Left colon (tissue), 2 donors: ENCODE data around the gene CFAP206. TPM values are rescaled to one million over a fixed set of nuclear protein-coding genes. Genes with fewer than 3 reads are reported as not detected.
"Not testable (repeated sequence)": the region's sequence is repeated elsewhere in the genome, so short reads cannot be mapped to it uniquely, and the experiment has no call there.

Experiments
- ATAC-seq: fragments of 200-7000 bp; cut with Tn5 transposase; one replicate; pipeline ENCODE4 v1.9.1; 2020; ENCODE audit warnings: mild to moderate bottlenecking, moderate library complexity
- DNase-seq, 2 donors: peaks; one replicate each; pipeline ENCODE4 v3.0.0-alpha.2; 2020
- intact Hi-C, 2 donors: fragments of 100-400 bp; cut with DNase I in 1 of 2; cut with micrococcal nuclease in 1 of 2; formaldehyde crosslinking; loops; one replicate each; pipeline versions ENCODE4 v1.11.2 to v1.14.0; 2022; cut with DNase I, micrococcal nuclease
- total RNA-seq, 2 donors: library from RNA; stranded (reverse); fragmentation: NEBNext Ultra II Directional; extraction: Animal tissue kit (Norgen Biotek cat#: 25700); gene quantifications; one replicate each; pipeline ENCODE4 v1.2.1, GENCODE V29; 2021
- donor health status: DM: no; HTN: no; CAD: no.
- donor health status: DM: yes; HTN: yes; CAD: no.

CFAP206 gene
- total RNA-seq, 2 donors from 2014 or later, result 0.12 TPM; not detected in 1

DNA sequence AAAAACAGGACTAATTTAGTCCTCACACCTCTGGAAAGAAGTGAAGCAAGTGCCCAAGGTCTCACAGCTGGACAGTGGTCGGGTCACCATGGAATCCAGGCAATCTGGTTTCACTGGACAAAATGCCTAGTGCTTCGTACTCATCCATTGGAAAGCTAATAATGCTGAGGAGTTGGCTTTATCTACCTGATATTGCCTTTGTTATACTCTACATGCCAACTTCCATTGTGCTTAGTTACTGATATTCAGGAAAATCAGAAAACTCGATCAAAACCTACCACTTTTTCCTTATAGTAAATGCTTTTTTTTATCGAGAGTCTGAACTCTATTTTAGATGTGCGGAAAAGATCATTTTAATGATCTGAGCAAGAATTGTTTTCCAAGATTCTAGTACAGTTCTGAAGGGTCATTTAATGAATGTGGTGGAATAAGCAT lies 966 bp downstream of the CFAP206 start:
- DNase-seq (no peak), ATAC-seq (peak; percentile 17)
- intact Hi-C loops, result no loop called here

DNA sequence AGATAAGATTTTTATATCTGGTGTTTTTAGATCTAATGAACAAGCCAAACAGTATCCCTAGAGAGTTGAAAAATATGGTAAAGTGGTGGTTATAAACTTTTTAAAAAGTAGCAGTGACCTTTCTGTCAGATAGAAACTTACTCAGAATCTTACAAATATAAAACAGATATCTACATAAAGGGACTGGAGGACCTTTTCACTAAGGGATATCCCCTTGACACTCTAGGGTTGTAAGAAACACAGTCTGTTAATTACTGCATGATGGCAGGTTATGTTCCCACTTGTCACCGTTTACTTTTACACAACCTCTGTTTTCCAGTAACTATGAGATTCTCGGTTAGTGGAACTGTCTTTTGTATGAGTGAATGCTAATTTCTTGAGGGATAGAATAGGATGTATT lies 11.5 kb downstream of the CFAP206 start:
- ATAC-seq (no peak), DNase-seq (no peak)
- intact Hi-C loops, result no loop called here

DNA sequence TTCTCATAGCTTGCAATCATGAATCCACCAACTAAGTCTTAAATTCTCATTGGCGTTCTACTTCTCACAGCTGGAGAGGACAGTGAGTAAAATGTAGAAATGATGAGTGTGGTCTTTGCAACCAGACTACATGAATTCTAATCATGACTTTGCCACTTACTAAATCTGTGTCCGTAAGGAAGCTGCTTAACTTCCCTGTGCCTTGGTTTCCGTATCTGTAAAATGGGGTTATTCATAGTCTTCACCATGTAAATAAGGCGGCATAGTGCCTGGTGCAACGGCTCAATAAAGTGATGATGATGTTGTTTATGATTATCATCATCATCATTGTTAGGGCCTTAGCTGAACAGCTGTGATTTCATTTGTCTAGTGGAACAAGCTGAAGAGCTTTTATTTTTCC lies 12.6 kb downstream of the CFAP206 start:
- intact Hi-C loops, result no loop called here
- ATAC-seq (no peak), DNase-seq (no peak)

DNA sequence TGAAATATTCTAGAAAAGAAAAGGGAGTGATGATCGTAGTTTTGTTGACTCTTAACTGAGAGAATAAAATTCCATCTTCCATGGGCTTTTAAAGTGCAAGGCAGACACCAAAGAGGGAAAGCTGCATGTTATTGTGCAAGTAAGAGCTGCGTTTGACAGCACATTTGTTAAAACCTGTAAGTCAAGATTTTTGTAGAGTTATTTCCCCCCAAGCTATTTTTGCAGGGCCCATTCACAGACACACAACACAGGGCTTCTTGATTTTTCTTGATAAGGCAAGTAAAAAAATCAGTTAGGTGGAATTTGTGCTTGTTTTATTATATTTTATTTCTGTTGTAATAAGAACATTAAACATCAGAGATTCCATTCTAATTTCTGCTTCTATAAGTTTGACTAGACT lies 13.8 kb downstream of the CFAP206 start:
- ATAC-seq (no peak), DNase-seq (no peak)
- intact Hi-C loops, result no loop called here

DNA sequence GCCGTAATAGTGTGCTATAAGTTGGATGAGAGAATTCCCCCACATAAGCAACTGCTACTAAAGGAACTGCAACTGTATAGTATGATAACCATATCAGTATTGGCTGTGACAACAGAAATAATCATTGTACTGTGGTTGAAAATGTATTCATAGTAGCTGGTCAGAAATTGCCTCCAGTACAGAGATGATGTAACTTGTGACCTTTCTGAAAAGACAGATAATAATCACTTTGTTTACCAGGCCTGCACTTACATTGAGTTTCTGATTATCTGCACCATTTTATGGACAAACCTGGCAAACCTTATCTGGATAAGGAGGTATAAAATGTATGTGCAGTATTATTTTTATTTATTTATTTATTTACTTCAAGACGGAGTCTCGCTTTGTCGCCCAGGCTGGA lies 19.0 kb downstream of the CFAP206 start:
- ATAC-seq (no peak), DNase-seq (no peak)
- intact Hi-C loops, result no loop called here

DNA sequence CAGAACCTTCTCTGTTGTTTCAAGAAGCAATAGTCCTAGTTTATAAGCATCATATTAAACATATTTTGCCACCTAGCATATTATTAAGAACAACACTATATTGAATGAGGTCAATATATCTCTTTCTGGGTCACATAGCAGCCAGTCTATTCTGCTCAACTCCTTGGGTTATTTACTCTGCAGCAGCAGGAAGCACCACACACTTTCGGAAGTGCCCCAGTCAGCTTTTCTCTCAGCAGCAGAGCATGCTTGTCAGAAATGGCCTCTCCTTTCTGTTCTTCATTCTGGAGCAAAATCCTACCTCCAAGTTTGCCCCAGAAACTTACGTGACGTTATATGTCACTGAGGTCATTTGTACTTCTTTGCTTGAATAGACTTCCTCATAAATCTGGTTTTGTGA lies 22.7 kb downstream of the CFAP206 start:
- no peak for DNase-seq
- intact Hi-C loops, result no loop called here
- no peak for ATAC-seq

DNA sequence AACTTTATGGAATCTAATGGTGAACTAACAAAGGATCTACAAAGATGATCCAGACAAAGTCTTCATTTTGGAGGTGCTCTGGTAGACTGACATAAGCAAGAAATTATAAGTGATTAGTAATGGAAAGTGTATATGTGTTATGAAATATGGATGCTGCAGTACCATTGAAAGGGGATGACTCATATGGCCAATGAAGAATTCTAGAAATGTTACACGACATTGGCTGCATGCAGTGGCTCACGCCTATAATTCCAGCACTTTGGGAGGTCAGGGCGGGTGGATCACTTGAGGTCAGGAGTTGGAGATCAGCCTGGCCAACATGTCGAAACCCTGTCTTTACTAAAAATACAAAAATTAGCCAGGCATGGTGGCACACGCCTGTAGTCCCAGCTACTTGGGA lies 23.5 kb downstream of the CFAP206 start:
- DNase-seq, result no peak
- no peak for ATAC-seq
- intact Hi-C loops, result no loop called here

DNA sequence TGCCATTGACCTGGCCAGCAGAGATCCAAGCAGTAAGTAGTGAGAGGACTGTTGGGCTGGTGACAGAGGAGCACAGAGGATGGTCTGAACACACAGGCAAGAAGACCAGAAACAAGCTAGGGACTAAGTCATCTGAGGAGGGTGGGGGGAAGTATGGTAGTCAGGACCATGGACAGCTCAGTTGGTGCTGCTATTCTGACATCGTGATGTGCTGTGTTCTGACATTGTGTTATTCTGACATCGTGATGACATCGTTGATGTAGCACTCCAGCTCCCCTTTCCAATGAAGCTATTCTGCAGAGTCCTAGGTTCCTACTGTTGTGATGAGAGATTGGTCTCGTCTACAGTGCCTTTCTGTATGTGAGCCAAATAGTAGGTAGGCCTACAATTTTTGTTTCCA lies 28.7 kb downstream of the CFAP206 start:
- intact Hi-C loops, result no loop called here
- ATAC-seq, result peak; percentile 75
- DNase-seq, result peak; percentile 27 to 53

DNA sequence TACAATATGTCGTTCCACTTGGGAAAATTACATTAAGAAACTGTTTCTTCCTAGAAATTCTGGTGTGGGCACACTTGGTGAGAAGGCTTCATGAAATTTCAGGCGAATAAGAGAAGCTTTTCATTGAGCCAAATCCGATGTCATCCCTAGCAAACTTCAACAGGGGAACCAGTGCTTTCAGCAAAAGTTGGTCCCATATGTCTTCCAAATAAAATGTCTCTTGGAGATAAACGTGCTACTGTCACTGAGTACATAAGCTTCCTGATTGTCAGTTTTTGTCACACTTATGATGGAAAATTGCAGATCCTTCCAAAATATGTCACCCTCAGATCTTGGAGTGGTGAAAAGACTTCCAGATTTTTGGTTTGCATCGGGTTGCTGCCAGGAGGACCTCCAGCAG lies 33.9 kb downstream of the CFAP206 start:
- ATAC-seq, result no peak
- intact Hi-C loops, result no loop called here
- no peak for DNase-seq

DNA sequence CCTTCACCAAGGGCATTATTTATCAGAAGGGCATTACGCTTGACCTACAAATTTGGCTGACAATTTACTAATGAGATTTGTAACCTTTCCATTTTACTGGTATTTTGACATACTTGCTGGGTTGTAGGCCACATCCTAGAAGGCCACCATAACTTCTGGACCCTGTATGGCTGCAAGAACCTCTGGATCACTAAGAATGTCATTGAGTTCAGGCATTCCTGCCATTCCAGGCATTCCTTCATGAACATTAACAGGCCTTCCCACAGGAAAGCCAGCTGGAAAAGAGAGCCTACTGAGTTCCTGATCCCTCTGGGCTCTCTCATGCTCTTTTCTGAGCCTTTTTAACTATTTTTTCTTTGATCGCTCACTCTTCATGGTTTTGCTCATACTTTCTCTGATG lies 36.6 kb downstream of the CFAP206 start:
- DNase-seq (no peak), ATAC-seq (no peak)
- intact Hi-C loops, result no loop called here

DNA sequence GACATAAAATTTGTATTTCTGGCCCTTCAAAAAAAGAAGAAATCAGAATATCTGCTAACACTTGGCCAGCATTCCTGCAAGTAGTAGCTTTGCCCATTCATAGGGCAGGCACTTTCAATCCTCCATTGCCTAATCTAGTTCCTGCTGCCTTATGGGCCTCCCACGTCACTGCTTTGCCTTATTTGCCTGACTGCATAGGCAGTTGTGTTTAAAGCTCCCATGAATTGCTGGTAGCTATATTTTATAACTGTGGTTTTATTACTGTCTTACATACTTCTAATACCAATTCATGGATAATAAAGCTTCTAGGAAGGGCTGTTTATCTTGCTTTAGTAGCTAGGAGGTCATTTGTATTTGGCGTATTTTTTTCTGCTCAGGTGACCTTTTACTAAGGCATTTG lies 57.3 kb downstream of the CFAP206 start:
- DNase-seq (peak; percentile 66 to 76), ATAC-seq (peak; percentile 100)
- intact Hi-C loops, result no loop called here

DNA sequence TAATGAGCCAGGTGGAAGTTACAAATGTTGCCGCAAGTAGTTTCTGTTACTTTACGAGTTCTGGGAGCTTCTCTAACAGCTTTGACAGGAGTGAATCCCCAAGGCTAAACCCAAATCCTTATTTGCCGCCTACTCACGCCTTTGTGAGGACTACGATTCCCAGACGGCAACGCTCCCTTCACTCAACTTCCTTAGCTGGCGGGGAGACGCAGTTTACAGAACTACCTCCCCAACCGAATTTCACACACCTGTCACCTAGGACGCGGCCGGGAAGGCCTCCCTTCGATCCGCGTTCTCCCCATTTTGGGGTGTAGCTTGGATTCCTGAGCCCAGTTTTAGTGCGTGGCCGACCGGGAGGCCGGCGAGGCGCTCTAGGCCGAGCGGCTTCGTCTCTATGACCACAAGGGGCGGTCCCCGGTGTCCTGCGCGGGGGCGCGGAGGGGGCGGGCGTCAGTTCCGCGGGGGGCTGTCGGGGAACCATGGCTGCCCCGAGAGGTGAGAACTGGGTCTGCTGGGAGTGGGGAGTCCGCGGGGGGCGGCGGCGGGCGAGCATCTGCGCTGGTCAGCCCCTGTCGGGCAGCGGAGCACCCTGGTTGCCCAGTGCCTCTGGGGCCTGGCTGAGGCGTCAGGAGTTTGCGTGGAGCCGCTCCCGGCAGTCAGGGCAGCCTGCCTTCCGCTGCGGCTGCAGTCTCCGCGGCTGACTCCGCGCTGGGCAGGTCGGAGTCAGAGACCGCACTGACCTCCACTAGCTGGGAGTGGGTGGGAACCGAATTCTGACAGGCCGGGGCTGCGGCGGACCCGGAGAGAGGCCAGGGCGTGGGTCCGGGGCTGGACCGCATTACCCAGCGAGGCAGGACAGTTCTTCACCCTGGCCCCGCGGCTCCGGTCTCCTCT lies 65.0 kb downstream of the CFAP206 start, which contains the start of gene SLC35A1:
Gene SLC35A1, plus strand, starts transcription at position 450 of the 894 bp plus-strand sequence. Its CDS starts 30 bp downstream, at position 480.
- DNase-seq (peak; percentile 83 to 89), ATAC-seq (peak; percentile 89)
- intact Hi-C loops, result no loop called here

DNA sequence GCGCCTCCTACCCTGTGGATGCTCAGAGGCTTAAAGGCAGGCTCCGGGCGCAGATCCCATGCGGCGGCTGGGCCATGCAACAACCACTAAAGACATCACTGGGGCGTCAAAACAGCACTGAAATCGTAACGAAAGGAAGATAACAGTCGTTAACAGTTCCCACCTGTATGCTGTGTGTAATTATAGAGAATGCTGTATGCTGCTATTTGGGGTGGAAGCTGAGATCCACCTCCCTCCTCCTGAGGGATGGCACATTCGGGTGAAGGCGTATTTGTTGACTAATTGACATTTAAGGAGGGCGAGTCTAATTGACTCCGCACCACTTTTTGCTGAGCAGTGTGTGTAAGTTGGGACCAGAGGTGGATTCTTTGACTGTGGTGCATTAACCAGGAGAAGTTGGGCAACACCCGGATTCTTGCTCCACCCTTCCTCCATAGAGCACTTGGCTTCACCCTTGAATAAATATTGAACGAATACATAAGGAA lies 65.7 kb downstream of the CFAP206 start:
- DNase-seq (peak; percentile 46 to 54), ATAC-seq (peak; percentile 72)
- intact Hi-C loops, result no loop called here

DNA sequence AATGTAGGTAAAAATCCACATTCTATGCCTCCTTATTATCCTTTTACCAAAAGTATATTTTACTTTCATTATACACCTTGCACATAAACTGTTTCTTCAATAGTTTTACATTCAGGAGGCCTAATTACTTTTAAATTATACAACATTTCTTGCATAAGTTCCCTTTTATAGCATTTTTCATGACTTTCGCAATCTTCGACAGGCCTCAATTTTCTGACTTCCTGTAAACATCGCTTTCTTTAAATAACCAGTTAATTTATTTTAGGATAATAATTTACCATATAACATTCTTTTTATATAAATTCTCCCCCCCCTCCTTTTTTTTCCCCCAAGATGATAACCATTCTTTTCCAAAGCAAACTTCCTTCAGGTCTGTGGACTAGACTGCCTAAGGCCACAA lies 74.2 kb downstream of the CFAP206 start:
- intact Hi-C loops, result no loop called here
- DNase-seq, result no peak
- no peak for ATAC-seq

DNA sequence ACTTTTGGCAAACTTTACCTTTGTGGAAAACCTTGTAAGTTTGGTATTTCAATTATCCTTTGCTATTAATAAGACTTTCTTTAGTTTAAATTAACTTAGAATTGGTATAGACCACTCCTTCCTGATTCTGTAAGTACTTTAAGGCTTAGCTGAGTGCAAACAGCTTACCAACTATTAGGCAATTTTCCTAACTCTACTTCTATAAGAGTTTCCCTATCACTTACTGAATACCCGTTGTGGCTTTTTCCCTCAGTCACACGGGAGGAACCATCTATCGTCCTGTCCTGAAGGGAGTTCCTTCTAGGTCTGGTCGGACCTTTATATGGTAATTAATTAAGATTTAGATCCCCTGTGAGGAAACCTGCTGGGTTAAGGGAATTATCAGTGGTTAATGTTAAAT lies 74.6 kb downstream of the CFAP206 start:
- intact Hi-C loops, result no loop called here
- ATAC-seq, result no peak
- no peak for DNase-seq

DNA sequence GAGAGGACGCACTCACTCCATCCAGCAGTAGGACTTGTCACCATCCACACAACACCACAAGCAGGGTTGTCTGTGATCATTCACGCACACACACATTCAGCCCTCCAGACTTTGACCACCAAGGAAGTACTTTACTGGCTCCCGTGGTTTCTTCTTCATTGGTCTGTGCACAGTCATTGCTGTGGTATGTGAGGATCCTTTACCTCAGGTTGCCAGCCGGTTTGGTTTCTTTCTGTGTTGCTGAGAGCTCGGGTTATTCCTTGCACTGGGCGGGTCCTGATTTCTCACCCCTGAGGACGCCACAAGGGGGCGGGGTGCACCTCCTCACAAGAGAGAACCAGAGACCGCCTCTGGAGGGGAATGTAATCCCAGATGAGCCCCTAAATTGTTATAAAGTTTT lies 76.2 kb downstream of the CFAP206 start:
- DNase-seq (no peak), ATAC-seq (peak; percentile 55)
- intact Hi-C loops, result no loop called here

DNA sequence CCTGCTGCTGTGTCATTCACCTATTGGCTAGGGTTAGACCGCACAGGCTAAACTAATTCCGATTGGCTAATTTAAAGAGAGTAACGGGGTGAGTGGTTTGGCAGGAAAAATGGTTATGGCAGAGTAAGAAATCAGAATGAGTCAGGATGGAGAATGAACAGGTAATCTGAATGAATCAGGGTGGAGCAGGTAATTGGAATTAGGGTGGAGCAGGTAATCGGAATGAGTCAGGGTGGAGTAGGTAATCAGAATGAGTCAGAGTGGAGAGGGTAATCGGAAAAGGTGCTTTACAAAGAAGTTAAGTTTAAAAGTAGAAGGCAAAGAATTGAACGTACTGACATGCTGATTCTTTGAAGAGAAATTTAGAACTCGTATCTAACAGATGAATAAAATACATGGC lies 76.7 kb downstream of the CFAP206 start:
- no peak for DNase-seq
- peak; percentile 87 for ATAC-seq
- intact Hi-C loops, result no loop called here

DNA sequence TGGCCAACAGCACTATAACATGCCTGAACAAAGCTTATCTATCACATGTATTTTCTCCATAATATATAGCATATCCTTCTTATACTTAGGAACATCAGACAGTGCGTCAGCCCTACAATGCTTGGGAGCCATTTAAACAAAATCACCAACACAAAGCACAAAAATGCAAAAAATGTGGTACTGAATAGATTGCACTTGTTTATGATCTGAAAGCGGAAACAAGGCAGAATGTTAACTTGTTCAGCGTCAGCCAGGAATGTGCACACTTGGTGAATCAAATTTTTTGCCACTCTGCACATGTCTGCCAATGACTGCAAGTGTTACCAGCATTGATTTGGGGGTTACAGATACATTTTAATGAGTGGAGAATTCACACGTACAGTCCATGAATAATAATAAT lies 79.8 kb downstream of the CFAP206 start:
- ATAC-seq, result no peak
- DNase-seq, result no peak
- intact Hi-C loops, result no loop called here

DNA sequence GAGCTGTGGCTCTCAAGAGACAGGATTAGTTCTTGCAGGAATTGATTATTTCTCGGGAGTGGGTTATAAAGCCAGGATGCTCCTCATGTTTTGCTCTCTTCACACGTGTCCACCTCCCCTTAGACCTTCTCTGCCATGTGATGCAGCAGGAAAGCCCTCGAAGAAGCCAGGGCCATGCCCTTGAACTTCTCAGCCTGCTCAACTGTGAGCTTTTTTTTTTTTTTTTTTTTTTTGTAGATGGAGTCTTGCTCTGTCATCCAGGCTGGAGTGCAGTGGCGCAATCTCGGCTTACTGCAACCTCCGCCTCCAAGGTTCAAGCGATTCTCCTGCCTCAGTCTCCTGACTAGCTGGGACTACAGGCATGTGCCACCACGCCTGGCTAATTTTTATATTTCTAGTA lies 81.6 kb downstream of the CFAP206 start:
- ATAC-seq, DNase-seq, intact Hi-C loops: not testable (repeated sequence)

DNA sequence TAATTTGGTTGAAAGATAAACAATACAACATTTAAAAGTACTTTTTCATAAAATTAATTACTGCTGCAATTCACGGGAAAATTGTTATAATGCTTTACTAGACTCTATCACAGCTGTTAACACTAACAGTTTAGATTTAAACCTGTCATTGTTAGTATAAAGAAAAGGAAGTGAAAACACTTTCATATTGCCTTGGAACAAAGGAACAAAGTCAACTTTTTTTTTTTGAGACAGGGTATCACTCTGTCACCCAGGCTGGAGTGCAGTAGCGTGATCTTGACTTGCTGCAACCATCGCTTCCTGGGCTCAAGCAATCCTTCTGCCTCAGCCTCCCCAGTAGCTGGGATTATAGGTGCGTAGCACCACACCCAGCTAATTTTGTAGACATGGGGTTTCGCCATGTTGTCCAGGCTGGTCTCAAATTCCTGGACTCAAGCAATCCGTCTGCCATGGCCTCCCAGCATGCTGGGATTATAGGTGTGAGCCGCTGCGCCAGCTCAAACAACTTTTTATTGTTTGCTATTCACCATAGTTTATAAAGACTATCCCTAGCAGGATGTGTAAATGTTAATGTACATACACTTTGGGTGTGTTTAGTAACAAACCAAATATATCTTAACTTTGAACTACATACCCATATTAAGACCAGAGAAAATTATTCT lies 87.1 kb downstream of the CFAP206 start:
- ATAC-seq (peak; percentile 91), DNase-seq (peak; percentile 54 to 68)
- intact Hi-C loops, result no loop called here
